ENCODE data around the gene MBIP. TPM values are rescaled to one million over a fixed set of nuclear protein-coding genes. Genes with fewer than 3 reads are reported as not detected.
A peak's percentile ranks its signal among the peaks of the same experiment; 100 is the strongest.

The MBIP gene
- total RNA-seq, 1 donor from 2014 or later: 22.3 TPM

DNA sequence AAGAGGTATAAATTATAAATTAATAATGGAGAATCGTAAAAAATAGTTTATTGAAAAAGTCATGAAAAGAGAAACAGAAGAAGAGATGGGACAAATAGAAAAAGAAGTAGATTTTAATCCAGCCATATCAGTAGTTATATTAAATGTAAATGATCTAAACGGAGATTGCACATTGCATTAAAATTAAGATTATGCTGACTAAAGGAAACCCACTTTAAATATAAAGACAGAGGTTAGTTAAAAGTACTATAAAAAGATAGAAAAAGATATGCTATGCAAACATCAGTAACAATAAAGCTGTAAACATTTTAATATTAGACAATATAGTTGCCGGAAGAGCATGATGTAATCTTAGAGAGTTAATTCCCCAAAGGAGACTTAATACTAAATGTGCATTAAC lies 5.4 kb upstream of the MBIP start:
- Mint-ChIP-seq H3K4me3 (ENCODE audit: unreplicated experiment) (no peak overlapping the region), H3K9me3 (ENCODE audit: unreplicated experiment) (peaks cover 2% of the 10 kb centered on the region), H3K36me3 (ENCODE audit: low read depth, unreplicated experiment) (no peaks in the 10 kb centered on the region), H3K27me3 (ENCODE audit: low read depth, unreplicated experiment) (no peaks in the 10 kb centered on the region), H3K27ac (ENCODE audit: unreplicated experiment) (no peak overlapping the region), H3K4me1 (ENCODE audit: low read depth, unreplicated experiment) (no peaks in the 10 kb centered on the region)
- no peaks in the 10 kb centered on the region for H3K4me1 ChIP-seq (ENCODE audit: insufficient read depth, low read length)
- H3K4me3 ChIP-seq (ENCODE audit: insufficient read depth, low read depth, low read length): no peak overlapping the region
- no peaks in the 10 kb centered on the region for H3K9me3 ChIP-seq (ENCODE audit: insufficient read depth, low read depth, low read length)
- no peak overlapping the region for H2AFZ ChIP-seq (ENCODE audit: low read depth, low read length)
- H3K27ac ChIP-seq (ENCODE audit: low read depth, low read length): no peak overlapping the region
- no peaks in the 10 kb centered on the region for H3K36me3 ChIP-seq (ENCODE audit: insufficient read depth, low read length)
- no peak overlapping the region for H3K4me2 ChIP-seq (ENCODE audit: low read length)
- H4K20me1 ChIP-seq (ENCODE audit: insufficient read depth, low read length): no peaks in the 10 kb centered on the region
- H3K79me2 ChIP-seq (ENCODE audit: insufficient read depth, low read length): no peaks in the 10 kb centered on the region
- DNase-seq (ENCODE audit: low read depth) (no peak), FAIRE-seq (no peak)
- no peak overlapping the region for H3K9ac ChIP-seq (ENCODE audit: low read length)
- H3K27me3 ChIP-seq (ENCODE audit: insufficient read depth, low read length): peaks cover 9% of the 10 kb centered on the region
- TF ChIP-seq, protein P1, sequence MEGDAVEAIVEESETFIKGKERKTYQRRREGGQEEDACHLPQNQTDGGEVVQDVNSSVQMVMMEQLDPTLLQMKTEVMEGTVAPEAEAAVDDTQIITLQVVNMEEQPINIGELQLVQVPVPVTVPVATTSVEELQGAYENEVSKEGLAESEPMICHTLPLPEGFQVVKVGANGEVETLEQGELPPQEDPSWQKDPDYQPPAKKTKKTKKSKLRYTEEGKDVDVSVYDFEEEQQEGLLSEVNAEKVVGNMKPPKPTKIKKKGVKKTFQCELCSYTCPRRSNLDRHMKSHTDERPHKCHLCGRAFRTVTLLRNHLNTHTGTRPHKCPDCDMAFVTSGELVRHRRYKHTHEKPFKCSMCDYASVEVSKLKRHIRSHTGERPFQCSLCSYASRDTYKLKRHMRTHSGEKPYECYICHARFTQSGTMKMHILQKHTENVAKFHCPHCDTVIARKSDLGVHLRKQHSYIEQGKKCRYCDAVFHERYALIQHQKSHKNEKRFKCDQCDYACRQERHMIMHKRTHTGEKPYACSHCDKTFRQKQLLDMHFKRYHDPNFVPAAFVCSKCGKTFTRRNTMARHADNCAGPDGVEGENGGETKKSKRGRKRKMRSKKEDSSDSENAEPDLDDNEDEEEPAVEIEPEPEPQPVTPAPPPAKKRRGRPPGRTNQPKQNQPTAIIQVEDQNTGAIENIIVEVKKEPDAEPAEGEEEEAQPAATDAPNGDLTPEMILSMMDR (IDR thresholded peaks at IDR 0.05; ENCODE audit: insufficient read depth, low read depth, low read length): no peak
- TF ChIP-seq EZH2 (IDR thresholded peaks at IDR 0.05; ENCODE audit: insufficient read depth, low read length): no peak

DNA sequence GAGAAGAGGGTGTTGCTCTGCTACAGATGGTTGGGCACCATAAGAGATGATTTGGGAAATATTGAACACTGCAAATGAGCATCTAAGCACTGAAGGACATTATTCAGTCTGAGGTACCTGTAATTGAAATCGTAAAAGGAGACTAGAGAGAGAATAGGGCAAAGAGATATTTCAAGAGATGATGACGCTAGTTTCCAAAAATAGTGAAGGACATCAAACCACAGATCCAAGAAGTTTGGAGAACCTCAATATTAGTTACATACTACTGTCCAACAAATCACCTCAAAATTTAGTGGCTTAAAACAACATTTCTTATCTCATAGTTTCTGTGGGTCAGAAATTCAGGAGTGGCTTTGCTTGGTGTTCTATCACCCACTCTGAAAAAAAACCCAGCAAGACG lies 4.5 kb upstream of the MBIP start:
- H3K9ac ChIP-seq (ENCODE audit: low read length): no peak overlapping the region
- FAIRE-seq (no peak), DNase-seq (ENCODE audit: low read depth) (no peak)
- H2AFZ ChIP-seq (ENCODE audit: low read depth, low read length): no peak overlapping the region
- Mint-ChIP-seq H3K36me3 (ENCODE audit: low read depth, unreplicated experiment) (no peaks in the 10 kb centered on the region), H3K27me3 (ENCODE audit: low read depth, unreplicated experiment) (no peaks in the 10 kb centered on the region), H3K4me1 (ENCODE audit: low read depth, unreplicated experiment) (no peaks in the 10 kb centered on the region), H3K9me3 (ENCODE audit: unreplicated experiment) (peaks cover 2% of the 10 kb centered on the region), H3K4me3 (ENCODE audit: unreplicated experiment) (no peak overlapping the region), H3K27ac (ENCODE audit: unreplicated experiment) (no peak overlapping the region)
- H3K27me3 ChIP-seq (ENCODE audit: insufficient read depth, low read length): peaks cover 9% of the 10 kb centered on the region
- no peaks in the 10 kb centered on the region for H3K36me3 ChIP-seq (ENCODE audit: insufficient read depth, low read length)
- no peaks in the 10 kb centered on the region for H3K9me3 ChIP-seq (ENCODE audit: insufficient read depth, low read depth, low read length)
- no peaks in the 10 kb centered on the region for H4K20me1 ChIP-seq (ENCODE audit: insufficient read depth, low read length)
- H3K4me1 ChIP-seq (ENCODE audit: insufficient read depth, low read length): no peaks in the 10 kb centered on the region
- TF ChIP-seq EZH2 (IDR thresholded peaks at IDR 0.05; ENCODE audit: insufficient read depth, low read length): no peak
- TF ChIP-seq, protein P1 (IDR thresholded peaks at IDR 0.05; ENCODE audit: insufficient read depth, low read depth, low read length): no peak
- H3K27ac ChIP-seq (ENCODE audit: low read depth, low read length): no peak overlapping the region
- no peak overlapping the region for H3K4me2 ChIP-seq (ENCODE audit: low read length)
- no peak overlapping the region for H3K4me3 ChIP-seq (ENCODE audit: insufficient read depth, low read depth, low read length)
- H3K79me2 ChIP-seq (ENCODE audit: insufficient read depth, low read length): peaks cover 5% of the 10 kb centered on the region

DNA sequence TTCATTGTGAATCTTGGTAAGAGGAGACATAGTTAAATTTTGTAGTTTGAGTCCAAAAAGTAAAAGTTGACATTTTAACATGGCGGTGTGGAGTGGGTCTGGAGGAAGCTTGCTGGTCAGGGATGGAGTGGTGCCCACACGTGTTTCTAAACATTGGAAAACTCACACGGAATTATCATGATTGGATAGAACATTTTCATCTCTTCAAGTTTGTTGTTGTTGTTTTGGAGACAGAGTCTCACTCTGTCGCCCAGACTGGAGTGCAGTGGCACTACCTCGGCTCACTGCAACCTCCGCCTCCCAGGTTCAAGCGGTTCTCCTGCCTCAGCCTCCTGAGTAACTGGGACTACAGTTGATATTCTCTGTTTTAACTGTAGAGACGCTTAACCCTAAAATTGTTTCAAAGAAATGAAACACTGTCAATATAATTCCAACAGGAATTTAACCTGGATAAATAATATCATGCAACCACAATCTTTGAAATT lies 502 bp upstream of the MBIP start:
- peak overlapping the region; percentile 85 for H3K4me2 ChIP-seq (ENCODE audit: low read length)
- no peaks in the 10 kb centered on the region for H3K27me3 Mint-ChIP-seq (ENCODE audit: low read depth, unreplicated experiment)
- peak overlapping the region; percentile 91 for H3K4me3 Mint-ChIP-seq (ENCODE audit: unreplicated experiment)
- H3K79me2 ChIP-seq (ENCODE audit: insufficient read depth, low read length): peaks cover 45% of the 10 kb centered on the region
- H3K4me1 Mint-ChIP-seq (ENCODE audit: low read depth, unreplicated experiment): peaks cover 4% of the 10 kb centered on the region
- H2AFZ ChIP-seq (ENCODE audit: low read depth, low read length): peak overlapping the region; percentile 76
- H3K4me1 ChIP-seq (ENCODE audit: insufficient read depth, low read length): peaks cover 10% of the 10 kb centered on the region
- peaks cover 20% of the 10 kb centered on the region for H4K20me1 ChIP-seq (ENCODE audit: insufficient read depth, low read length)
- H3K27me3 ChIP-seq (ENCODE audit: insufficient read depth, low read length): peaks cover 9% of the 10 kb centered on the region
- FAIRE-seq: no peak
- no peaks in the 10 kb centered on the region for H3K36me3 Mint-ChIP-seq (ENCODE audit: low read depth, unreplicated experiment)
- H3K27ac ChIP-seq (ENCODE audit: low read depth, low read length): no peak overlapping the region
- H3K4me3 ChIP-seq (ENCODE audit: insufficient read depth, low read depth, low read length): peak overlapping the region; percentile 94
- no peaks in the 10 kb centered on the region for H3K9me3 Mint-ChIP-seq (ENCODE audit: unreplicated experiment)
- no peaks in the 10 kb centered on the region for H3K9me3 ChIP-seq (ENCODE audit: insufficient read depth, low read depth, low read length)
- no peaks in the 10 kb centered on the region for H3K36me3 ChIP-seq (ENCODE audit: insufficient read depth, low read length)
- no peak for TF ChIP-seq EZH2 (IDR thresholded peaks at IDR 0.05; ENCODE audit: insufficient read depth, low read length)
- TF ChIP-seq, protein P1 (IDR thresholded peaks at IDR 0.05; ENCODE audit: insufficient read depth, low read depth, low read length): no peak
- H3K9ac ChIP-seq (ENCODE audit: low read length): peak overlapping the region; percentile 95
- H3K27ac Mint-ChIP-seq (ENCODE audit: unreplicated experiment): peak overlapping the region; percentile 94
- no peak for DNase-seq (ENCODE audit: low read depth)

All from astrocyte (in vitro differentiated cells and primary cell).